GM12891 (cell line): ENCODE measurements around the gene SETD7.

ENCODE experiments used
- DNase-seq: peaks from one replicate; pipeline ENCODE4 v3.0.0; 2011; ENCODE audit warnings: low spot score; ENCODE audit not compliant: insufficient read length
- FAIRE-seq: peaks from 2 replicates; lab custom pipeline; 2011; peaks lifted over from hg19 to GRCh38; lab: Jason Lieb, UNC
- PAX5 ChIP-seq: IDR thresholded peaks from 2 replicates; pipeline ENCODE4 v1.6.1; 2011; ENCODE audit warnings: low read length, moderate library complexity, mild to moderate bottlenecking; ENCODE audit not compliant: insufficient read depth, severe bottlenecking
- POLR2A ChIP-seq: IDR thresholded peaks from 2 replicates; pipeline ENCODE4 v1.6.1; 2011; ENCODE audit warnings: low read depth, low read length, control low read depth
- POLR2AphosphoS5 ChIP-seq: IDR thresholded peaks from 2 replicates; pipeline ENCODE4 v1.6.1; 2011; ENCODE audit warnings: low read depth, low read length, control low read depth
- POU2F2 ChIP-seq: IDR thresholded peaks from 2 replicates; pipeline ENCODE4 v1.6.1; 2011; ENCODE audit warnings: low read depth, mild to moderate bottlenecking, control low read depth, low read length, moderate library complexity
- SPI1 ChIP-seq: IDR thresholded peaks from 2 replicates; pipeline ENCODE4 v1.6.1; 2011; ENCODE audit warnings: low read depth, low read length, control low read depth
- TAF1 ChIP-seq: IDR thresholded peaks from 2 replicates; pipeline ENCODE4 v1.6.1; 2011; ENCODE audit warnings: low read depth, low read length, control low read depth

The SETD7 gene

DNA sequence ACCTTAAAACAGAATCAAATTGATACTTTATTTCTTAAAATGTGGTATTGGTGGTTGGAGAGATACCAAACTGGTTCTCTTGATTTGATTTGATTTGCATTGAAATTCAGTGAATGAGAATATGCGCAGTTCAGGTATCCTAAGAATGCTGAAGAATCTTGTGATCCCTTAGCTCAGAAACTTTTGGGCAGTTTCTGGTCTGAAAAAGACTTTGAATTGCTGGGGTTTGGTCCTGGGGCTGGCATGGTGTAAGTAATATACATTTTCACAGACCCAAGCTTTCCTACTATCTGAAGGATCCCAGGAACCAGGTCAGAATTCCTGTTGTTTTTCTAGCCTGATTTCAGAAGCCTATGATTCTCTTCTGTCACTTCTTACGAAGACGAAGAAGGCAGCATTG is 95.5 kb downstream of the SETD7 start:
- FAIRE-seq: no peak
- TF ChIP-seq POLR2AphosphoS5 (no peak), POLR2A (no peak), SPI1 (no peak), POU2F2 (no peak), TAF1 (no peak), PAX5 (no peak)
- no peak for DNase-seq

DNA sequence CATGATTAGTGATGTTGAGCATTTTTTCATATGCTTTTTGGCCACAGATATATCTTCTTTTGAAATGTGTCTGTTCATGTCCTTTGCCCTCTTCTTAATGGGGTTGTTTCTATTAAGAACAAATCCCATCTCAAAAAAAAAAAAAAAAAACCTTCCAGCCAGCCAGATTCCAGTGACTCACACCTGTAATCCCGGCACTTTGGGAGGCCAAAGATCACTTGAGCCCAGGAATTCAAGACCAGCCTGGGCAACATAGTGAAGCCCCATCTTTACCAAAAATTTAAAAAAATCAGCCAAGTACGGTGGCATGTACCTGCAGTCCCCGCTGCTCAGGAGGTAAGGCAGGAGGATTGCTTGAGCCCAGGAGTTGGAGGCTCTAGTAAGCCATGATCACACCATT is 97.0 kb downstream of the SETD7 start:
- DNase-seq (no peak), FAIRE-seq (no peak)
- no peak for TF ChIP-seq SPI1
- no peak for TF ChIP-seq POLR2AphosphoS5
- TF ChIP-seq PAX5: no peak
- TF ChIP-seq POU2F2: no peak

DNA sequence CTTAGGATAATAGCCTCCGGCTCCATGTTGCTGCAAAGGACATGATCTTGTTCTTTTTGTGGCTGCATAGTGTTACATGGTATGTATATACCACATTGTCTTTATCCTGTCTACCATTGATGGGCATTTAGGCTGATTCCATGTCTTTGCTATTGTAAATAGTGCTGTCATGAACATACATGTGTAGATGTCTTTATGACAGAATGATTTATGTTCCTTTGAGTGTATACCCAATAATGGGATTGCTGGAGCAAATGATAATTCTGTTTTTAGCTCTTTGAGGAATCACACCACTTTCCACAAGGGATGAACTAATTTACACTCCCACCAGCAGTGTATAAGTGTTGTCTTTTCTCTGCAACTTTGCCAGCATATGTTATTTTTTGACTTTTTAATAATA is 97.5 kb downstream of the SETD7 start:
- no peak for FAIRE-seq
- TF ChIP-seq POLR2AphosphoS5 (no peak), PAX5 (no peak), POLR2A (no peak), POU2F2 (no peak), SPI1 (no peak), TAF1 (no peak)
- no peak for DNase-seq

DNA sequence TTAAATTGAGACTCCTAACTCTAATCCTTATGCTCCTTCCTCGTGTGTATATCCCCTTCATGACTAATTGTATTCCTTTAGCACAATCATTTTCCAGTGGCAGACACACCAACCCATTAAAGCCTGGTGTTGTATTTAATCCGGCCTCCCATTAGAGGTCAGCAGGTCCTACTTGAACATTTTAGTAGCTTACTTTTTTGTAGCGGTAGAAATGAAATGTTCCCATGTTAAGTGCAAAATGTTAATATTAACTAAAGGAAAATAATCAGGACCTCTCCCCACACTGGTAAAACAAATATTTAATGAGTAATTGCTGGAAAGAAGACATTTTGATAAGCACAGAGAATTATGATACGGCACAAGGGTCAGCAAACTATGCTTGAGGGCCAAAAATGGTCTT is 98.7 kb downstream of the SETD7 start:
- TF ChIP-seq SPI1 (no peak), TAF1 (no peak), POU2F2 (no peak), PAX5 (no peak), POLR2AphosphoS5 (no peak), POLR2A (no peak)
- DNase-seq: no peak
- no peak for FAIRE-seq

DNA sequence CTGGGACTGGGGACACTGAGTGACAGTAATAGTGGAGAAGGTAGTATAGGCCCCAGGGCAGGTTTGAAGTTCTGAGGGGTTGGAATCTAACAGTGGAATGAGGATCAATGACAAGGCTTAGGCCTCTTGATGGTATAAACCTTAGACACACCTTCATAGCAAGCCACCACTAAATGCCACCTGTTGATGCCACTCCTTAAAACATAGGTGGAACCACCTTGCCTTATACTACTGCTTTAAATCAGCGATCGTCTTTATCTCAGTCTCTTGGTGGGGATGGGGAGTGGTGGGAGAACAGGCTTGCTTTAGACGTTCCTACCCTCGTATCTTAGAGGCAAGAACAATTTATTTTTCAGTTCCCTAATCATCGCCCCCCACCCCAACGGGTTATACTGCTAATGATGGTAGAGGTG is 100.9 kb downstream of the SETD7 start:
- TF ChIP-seq POLR2A: no peak
- TF ChIP-seq POLR2AphosphoS5: no peak
- TF ChIP-seq PAX5: no peak
- TF ChIP-seq POU2F2: no peak
- TF ChIP-seq SPI1: peak; percentile 51
- no peak for TF ChIP-seq TAF1
- FAIRE-seq: peak; percentile 28
- no peak for DNase-seq

DNA sequence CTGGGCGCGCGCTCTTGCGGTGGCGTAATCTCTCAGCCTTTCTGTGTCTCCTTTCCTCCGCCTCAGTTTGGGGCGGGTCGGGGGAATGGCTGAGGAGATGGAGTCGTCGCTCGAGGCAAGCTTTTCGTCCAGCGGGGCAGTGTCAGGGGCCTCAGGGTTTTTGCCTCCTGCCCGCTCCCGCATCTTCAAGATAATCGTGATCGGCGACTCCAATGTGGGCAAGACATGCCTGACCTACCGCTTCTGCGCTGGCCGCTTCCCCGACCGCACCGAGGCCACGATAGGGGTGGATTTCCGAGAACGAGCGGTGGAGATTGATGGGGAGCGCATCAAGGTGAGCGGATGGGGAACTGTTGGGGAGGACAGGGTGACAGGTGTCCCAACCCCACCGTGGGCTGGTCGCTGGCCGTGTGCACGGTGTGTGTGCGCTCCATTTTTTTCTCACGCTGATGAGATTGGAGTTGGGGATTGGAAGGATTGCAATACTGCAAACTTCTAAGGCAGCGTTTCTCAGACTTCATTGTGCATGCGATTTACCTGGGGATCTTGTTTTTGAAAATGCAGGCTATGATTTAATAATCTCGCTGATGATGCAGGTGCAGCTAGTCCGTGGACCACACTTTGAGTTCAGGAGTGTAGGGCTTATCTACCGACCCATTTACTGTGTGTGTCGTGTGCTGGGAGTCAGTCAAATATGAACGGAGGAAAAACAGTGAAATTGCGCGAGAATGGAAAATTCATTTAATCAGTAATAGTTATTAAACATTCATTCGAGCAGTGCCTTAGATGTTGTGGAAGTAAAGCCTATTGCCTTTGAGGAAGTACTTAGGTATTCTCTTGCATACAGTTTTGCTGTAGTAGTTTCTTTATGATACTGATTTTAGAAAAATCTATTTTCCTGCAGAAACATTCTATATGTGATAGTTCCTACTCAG is 101.6 kb downstream of the SETD7 start, which contains the start of gene RAB33B:
Gene RAB33B, plus strand, starts transcription at position 11 of the 935 bp plus-strand sequence. Its CDS starts 75 bp downstream, at position 86.
- DNase-seq: no peak
- FAIRE-seq: no peak
- TF ChIP-seq TAF1: no peak
- peak; percentile 33; the same call in 1 of the 2 replicates for TF ChIP-seq POLR2A

DNA sequence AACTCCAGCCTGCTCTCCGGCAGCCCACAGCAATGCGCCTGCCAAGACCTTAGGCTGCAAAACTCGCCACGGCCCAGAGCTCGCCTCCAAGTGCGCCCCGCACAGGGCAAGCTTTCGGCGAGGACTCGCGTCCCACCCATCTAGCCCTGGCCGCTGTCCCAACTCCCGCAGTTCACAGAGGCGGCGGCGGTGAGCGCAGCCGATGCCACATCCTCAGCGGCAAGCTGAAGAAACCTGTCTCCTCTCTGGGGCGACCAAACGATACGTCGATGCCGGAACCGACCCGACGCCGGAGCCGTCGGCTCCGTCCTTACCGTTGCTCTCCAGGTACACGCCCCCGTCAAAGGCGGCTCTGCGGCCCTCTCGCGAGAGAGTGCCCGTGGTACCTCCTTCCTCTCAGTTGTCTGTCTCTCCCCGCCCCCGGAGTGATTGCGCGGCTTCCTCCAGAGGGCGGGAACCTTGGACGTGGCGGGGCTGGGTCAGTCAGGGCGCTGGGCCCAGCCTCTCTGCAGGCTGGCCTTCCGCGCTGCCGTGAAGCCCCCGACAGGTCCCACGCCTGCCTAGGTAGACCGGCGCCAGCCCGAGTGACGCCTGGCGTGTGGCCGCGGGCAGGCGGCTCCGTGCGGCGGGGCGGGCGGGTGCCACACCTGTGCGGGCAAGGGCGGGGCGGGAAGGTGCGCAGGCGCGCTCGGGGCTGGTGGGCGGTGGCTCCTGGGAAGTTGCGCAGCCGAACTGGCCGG is 102.5 kb downstream of the SETD7 start:
- peak; percentile 56 for TF ChIP-seq POU2F2
- peak; percentile 34; the same call in 1 of the 2 replicates for TF ChIP-seq SPI1
- TF ChIP-seq PAX5: no peak
- TF ChIP-seq POLR2A: peak; percentile 82
- peak; percentile 53; the same call in 1 of the 2 replicates for TF ChIP-seq TAF1
- peak; percentile 80 for TF ChIP-seq POLR2AphosphoS5
- FAIRE-seq: peak; percentile 94
- DNase-seq: peak; percentile 85

DNA sequence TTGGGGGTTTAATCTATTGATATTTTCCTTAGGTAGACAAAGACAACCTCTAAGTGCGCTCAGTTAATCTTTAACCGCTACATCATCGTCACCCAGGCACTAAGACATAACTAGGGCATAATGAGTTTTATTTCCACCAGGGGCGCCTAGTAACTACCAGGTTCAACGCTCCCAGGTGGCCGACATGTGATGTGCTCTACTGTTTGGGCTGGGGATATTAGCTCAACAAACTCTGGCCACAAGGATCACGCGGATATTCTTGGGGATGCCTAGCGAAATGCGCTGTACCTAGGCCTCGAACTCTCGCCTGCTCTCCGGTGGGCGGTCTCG is 103.0 kb downstream of the SETD7 start:
- DNase-seq (peak; percentile 50), FAIRE-seq (no peak)

DNA sequence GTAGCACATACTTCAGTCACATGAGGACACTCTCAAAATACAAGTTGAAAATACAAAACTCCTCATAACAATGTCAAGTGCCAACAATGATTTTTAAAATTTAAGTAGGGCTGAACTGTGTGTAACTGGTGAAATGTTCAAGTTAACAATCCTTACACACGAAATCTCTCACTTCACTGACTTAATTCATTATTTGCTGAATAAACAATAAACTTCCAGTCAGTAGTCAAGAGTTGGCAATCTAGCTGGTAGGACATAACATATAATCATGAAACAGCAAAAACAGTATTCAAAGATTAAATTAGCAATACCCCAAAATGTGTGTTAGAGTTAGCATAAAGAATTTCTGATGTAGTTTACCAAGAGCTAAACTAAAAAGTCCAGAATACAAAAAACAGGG is 104.0 kb downstream of the SETD7 start:
- no peak for TF ChIP-seq TAF1
- no peak for TF ChIP-seq POU2F2
- no peak for TF ChIP-seq SPI1
- TF ChIP-seq PAX5: no peak
- TF ChIP-seq POLR2AphosphoS5: no peak
- no peak for TF ChIP-seq POLR2A

More for the DNA sequence above, 103.0 kb downstream of the SETD7 start:
- TF ChIP-seq POU2F2: no peak; the same call in 1 of the 2 replicates
- no peak for TF ChIP-seq POLR2A
- no peak for TF ChIP-seq PAX5
- no peak for TF ChIP-seq POLR2AphosphoS5
- TF ChIP-seq TAF1: no peak
- no peak for TF ChIP-seq SPI1

More for the DNA sequence above, 104.0 kb downstream of the SETD7 start:
- no peak for DNase-seq
- no peak for FAIRE-seq
